GM18858 (cell line): ENCODE data around the gene CCM2L.

ENCODE experiments used
- ATAC-seq: cut with Tn5 transposase; IDR thresholded peaks from one replicate; pipeline ENCODE4 v1.9.1; 2021; ENCODE audit not compliant: unreplicated experiment

CCM2L gene

GRCh38 chr20:32010101-32010500 lies at the start of gene CCM2L:
CCM2L (plus strand) TSS chr20:32010438; CDS start chr20:32010455, 17 bp downstream.
- no peak for ATAC-seq

- ATAC-seq: no peak
Observed at GRCh38 chr20:31962761-31963160, 47.5 kb upstream of the CCM2L start.

- no peak for ATAC-seq
Observed at GRCh38 chr20:31963889-31964288, 46.3 kb upstream of the CCM2L start.

GRCh38 chr20:31966991-31967655 lies 43.1 kb upstream of the CCM2L start:
- ATAC-seq: no peak

- ATAC-seq: no peak
Observed at GRCh38 chr20:31967830-31968249, 42.4 kb upstream of the CCM2L start, which contains the start of gene XKR7. XKR7 (plus strand) TSS chr20:31968151; CDS start chr20:31968176, 25 bp downstream.

- no peak for ATAC-seq
Observed at GRCh38 chr20:31968291-31969126, 41.7 kb upstream of the CCM2L start.

GRCh38 chr20:31969991-31970390 lies 40.2 kb upstream of the CCM2L start:
- ATAC-seq: no peak

- no peak for ATAC-seq
Observed at GRCh38 chr20:31972471-31973021, 37.7 kb upstream of the CCM2L start.

- ATAC-seq: no peak
Observed at GRCh38 chr20:31974296-31974695, 35.9 kb upstream of the CCM2L start.

GRCh38 chr20:31974951-31975487 lies 35.2 kb upstream of the CCM2L start:
- ATAC-seq: no peak

- ATAC-seq: no peak
Observed at GRCh38 chr20:31975874-31976273, 34.4 kb upstream of the CCM2L start.

- ATAC-seq: no peak
Observed at GRCh38 chr20:31977080-31977479, 33.2 kb upstream of the CCM2L start.

- no peak for ATAC-seq
Observed at GRCh38 chr20:31979713-31980426, 30.4 kb upstream of the CCM2L start.

GRCh38 chr20:31981784-31982183 lies 28.5 kb upstream of the CCM2L start:
- no peak for ATAC-seq

GRCh38 chr20:31984981-31985471 lies 25.2 kb upstream of the CCM2L start:
- no peak for ATAC-seq

GRCh38 chr20:31987744-31988143 lies 22.5 kb upstream of the CCM2L start:
- ATAC-seq: no peak

GRCh38 chr20:31988430-31989015 lies 21.7 kb upstream of the CCM2L start:
- no peak for ATAC-seq

GRCh38 chr20:31989030-31989645 lies 21.1 kb upstream of the CCM2L start:
- ATAC-seq: no peak

- no peak for ATAC-seq
Observed at GRCh38 chr20:31990641-31991338, 19.4 kb upstream of the CCM2L start.
